ENCODE data around the gene SRR. TPM values are rescaled to one million over a fixed set of nuclear protein-coding genes. Genes with fewer than 3 reads are reported as not detected.

The SRR gene
- total RNA-seq, 1 experiment from 2014 or later, result 65.5 TPM

DNA sequence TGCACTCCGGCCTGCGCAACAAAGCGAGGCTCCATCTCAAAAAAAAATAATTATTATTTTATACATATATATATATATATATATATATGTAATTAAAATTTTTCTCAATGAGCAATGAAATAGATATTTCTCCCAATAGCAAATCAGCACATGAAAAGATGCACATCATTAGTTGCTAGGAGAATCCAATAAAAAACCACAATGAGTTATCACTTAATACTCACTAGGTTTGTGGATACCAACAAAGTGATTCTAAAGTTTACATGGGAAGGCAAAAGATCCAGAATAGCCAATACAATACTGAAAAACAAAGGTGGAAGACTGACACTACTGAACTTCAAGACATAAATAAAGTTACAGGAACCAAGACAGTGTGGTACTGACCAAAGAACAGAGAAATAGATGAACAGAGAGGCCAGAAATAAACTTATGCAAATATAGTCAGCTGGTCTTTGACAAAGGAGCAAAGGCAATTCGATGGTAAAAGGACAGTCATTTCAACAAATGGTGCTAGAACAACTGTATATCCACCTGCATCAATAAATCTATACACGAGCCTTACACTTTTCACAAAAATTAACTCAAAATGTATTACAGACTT, 13.8 kb upstream of the SRR start:
- DNase-seq (ENCODE audit: low read depth), result peak; percentile 23

DNA sequence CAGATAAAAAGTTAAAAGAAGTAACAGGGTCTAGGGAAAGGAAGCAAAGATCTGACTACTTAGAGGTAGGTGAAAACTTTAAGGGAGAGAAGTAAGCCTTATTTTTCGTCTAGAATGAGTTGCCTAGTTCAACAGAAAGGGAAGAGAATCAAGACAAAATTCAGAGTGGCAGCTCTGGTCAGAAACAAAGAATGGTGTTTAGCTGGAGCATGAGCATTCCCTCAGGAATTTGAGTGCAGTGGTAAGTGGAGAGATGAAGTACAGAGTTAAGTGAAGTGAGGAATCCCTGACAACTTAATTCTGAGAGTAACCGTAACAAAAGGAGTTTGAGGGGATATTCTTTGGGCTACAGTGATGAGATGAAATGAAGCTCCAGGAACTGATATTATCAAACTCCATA, 11.7 kb upstream of the SRR start:
- DNase-seq (ENCODE audit: low read depth), result no peak

- no peak for DNase-seq (ENCODE audit: low read depth)
These were observed 8.2 kb upstream of the SRR start for GRCh38 chr17:2295575-2295974.

DNA sequence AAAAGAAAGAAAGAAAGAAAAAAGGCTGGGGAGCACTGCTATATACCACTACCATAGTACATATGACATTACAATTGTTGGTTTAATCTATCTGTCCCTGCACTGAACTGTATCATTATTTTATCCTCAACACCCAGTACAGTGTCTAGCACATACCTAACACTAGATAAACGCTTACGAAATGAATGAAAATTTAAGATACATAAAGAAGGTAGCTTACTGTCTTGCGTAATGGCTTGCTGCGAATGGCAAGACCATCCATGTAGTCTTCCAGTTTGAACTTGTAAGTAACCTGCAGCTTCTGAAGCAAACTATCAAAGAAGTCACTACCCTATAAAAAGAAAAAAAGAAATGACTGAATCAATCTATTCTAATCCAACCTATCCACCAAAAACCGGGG, 6.7 kb upstream of the SRR start:
- no peak for DNase-seq (ENCODE audit: low read depth)

GRCh38 chr17:2299136-2299535, 4.6 kb upstream of the SRR start:
- no peak for DNase-seq (ENCODE audit: low read depth)

DNA sequence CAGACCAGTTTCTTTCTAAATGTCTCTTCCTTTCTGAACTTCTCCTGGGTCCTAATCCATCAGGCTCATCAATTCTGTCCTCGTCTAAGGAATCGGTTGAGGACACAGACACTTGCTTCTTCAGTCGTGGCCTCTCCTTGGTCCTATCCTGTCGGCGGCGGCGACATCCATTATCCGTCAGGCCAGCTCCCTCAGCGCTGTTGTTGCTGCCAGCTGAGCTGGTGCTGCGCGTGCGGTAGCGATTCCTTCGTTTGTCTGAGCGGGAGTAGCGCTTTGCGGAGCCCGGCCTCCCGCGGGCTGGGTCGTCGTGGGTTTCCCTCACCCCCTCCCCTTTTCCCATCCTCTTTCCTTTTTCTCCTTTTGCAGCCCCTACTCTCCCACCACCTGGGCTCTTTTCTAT, 4.0 kb upstream of the SRR start:
- DNase-seq (ENCODE audit: low read depth), result no peak

DNA sequence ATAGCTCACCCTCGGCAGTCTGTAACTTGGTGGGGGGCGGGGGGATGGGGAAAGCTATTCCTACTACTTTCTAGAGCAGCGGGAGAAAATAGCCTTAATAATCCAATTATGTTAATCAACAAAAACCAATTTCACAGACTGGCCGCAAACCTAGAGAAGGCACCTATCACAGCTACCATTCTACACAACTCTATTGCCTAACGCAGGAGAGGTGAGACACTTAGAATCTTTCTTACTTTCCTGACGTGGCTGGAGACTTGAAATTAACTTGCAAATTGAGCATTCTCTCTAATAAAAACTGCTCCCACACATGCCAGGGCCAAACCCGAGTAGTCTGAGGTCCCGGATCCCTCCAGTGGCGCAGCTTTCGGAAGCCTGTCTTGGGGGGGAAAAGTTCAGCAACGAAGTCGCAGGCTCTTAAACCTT, 959 bp upstream of the SRR start:
- no peak for DNase-seq (ENCODE audit: low read depth)

DNA sequence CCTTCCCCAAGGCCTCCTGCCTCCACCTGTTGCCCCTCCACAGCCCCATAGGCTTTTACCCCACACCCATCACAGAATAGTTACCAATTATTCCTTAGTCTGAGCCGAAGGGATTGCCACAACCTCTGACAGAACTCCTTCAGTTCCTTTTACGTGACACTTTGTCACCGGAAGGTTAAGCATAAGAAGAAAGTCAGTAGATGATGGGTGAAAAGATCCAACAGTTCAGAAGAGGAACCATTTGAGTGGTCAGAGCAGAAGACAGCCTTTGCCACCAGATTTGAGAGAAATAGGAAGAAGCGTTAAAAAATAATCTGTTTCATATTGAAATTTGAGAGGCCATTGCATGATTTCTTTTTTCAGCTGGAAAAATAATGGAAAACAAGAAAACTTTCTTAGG, 1.2 kb downstream of the SRR start:
- DNase-seq (ENCODE audit: low read depth), result no peak

DNA sequence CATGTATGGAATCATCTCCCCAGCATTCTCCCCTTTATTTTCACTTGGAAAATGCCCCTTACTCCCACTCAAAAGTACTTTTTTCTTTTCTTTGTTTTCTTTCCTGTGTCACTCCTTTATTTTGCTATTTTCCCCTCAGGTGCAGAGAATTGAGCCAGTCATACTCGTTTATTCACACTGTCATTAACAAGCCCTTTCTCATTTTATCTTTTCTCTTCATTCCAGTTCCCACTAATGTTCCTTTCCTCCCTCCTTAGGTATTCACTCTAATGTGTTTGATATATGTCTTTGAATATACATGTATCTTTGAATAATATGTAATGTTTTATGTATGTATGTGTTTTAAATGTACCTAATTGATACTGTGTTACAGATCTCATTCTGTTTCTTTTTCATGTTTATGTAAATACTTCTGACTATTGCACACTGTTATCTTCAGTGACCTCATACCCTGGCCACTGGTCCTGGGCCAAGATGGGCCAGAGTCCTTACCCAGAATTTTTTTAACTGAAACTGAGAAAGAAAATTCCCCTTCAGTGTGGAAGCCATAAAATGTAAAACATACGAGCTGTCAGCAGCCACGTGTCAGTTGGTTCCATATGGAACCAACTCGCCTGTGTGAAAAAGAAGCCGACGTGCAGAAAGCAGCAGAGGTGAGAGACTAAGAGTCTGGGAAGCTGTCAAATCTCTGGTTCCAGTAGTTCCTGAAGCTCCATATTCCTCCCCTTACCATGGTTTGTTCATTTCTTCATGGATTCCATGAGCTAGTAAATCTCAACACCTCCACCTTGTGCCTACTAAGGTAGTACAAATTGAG, 5.8 kb downstream of the SRR start:
- DNase-seq (ENCODE audit: low read depth), result no peak

- DNase-seq (ENCODE audit: low read depth), result no peak
These were observed 9.0 kb downstream of the SRR start for GRCh38 chr17:2312736-2313135.

DNA sequence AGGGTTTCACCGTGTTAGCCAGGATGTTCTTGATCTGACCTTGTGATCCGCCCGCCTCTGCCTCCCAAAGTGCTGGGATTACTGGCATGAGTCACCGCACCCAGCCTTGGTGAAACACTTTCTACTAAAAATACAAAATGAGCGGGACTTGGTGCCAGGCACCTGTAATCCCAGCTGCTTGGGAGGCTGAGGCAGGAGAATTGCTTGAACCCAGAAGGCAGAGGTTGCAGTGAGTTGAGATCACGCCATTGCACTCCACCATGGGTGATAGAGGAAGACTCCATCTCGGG, 13.1 kb downstream of the SRR start:
- peak; percentile 47 for DNase-seq (ENCODE audit: low read depth)

- DNase-seq (ENCODE audit: low read depth), result no peak
These were observed 14.0 kb downstream of the SRR start for GRCh38 chr17:2317796-2318195.

DNA sequence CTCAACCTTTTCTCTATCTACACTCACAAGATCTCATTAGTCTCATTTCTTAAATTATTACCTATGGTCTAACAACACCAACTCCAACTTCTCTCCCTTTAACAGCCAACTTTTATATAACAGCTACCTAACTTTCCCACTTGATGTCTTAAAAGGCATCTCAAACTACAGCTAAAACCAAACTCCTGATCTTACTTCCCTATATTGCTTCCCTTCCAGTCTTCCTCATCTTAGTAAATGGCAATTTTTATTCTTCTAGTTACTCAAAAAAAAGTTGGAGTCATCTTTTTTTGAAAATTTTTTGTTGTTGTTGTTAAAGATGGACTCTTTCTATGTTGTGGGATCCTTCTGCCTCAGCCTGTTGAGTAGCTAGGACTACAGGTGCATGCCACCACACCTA, 15.3 kb downstream of the SRR start:
- DNase-seq (ENCODE audit: low read depth), result no peak

GRCh38 chr17:2321399-2321798, 17.6 kb downstream of the SRR start:
- DNase-seq (ENCODE audit: low read depth), result no peak

GRCh38 chr17:2323629-2324314, 20.0 kb downstream of the SRR start:
- DNase-seq (ENCODE audit: low read depth), result no peak

- no peak for DNase-seq (ENCODE audit: low read depth)
These were observed 27.6 kb downstream of the SRR start for GRCh38 chr17:2331303-2331702.

DNA sequence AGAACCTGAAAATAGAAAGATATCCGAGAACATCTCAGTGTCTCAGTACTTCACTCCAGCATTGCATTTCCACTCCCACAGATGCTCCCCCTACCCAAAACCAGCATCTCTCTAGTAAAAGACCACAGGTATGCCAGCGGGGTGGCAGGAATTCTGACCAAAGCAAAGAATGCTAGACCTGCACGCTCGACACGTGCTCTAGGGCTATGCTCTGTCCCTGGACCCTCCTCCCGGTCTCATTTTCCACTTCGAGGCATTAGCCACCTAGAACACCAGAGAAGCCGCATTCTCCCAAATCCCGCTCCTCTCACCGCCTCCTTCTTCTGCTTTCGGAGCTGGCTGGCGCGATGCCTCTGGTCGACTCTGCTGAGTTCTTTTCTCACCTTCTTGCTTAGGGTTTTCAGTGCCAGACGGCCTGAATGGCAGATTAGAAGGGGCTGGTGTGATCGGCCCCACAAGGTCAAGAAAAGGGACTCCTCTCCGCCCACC, 32.0 kb downstream of the SRR start:
- DNase-seq (ENCODE audit: low read depth), result peak; percentile 13

DNA sequence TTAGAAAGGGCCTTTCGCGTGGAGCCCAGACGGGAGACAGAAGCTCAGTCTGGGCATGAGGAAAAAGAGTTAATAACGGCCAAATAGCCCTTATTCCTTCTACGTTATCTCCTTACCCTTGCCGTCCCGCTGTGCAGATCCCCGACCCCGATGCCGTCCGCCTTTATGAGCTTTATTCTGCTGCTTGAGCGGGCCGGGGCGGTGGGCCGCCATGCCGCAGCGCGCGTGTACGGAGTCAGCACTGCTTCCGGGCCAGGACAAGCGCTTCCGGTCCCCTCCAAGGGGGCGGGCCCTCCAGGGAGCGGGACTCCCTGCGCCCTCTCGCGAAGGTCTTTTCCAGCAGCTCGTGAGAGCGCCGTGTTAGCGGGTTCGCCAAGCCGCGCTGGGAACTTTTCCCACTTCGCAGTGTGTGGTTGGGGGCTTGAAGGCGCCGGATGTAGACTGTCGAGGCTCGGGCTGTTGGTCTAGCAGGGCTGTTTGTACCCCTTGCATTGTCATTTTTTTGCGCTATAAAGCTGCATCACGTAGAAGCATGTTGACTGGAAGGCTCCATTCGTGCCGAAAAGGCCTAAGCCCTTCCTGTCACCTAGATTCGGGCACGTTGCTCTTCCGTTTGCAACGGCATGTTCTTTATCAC, 32.6 kb downstream of the SRR start, which contains the start of gene TSR1:
Gene TSR1 (minus strand): TSS at position 243 of the 637 bp plus-strand sequence. CDS start 30 bp downstream, at position 213.
- DNase-seq (ENCODE audit: low read depth), result peak; percentile 86

DNA sequence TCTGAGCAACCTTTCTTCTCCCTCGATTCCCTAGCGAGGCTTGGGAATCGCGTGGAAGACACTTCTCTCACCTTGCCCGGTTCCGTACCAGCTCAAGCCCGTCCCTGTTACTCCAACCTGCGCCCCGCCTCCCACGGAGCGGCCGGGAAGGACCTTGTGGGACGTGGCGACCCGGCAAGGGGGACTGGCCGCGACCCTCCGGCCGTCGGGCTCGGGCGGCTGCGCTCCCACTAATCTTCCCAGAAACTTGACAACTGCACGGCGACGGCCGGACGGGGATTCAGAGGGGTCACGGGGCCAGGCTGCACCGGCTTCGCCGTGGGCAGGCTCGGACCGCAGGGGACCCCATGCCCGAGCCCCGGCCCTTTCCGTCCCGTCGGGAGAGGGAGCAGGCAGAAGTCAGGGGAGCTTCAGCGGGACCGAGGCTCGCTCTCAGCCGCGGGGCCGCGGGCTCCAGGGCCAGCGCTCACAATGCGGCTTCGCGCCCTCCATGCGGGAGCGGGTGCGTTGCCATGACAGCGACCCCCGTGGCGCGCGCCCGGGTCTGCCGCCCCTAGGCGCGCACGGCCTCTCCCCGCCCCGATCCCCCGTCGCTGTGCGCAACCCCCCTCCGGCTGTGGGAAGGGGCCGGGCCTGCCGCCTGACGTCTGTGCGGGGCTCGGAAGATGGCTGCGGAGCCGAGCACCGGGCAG, 33.2 kb downstream of the SRR start, which contains the start of gene SGSM2:
Gene SGSM2 (plus strand): TSS at position 650 of the 692 bp plus-strand sequence. CDS start 188 bp downstream, outside the sequence.
- peak; percentile 23 for DNase-seq (ENCODE audit: low read depth)

- peak; percentile 35 for DNase-seq (ENCODE audit: low read depth)
These were observed 34.0 kb downstream of the SRR start for GRCh38 chr17:2337544-2338314.

GRCh38 chr17:2338315-2338657, 34.5 kb downstream of the SRR start:
- no peak for DNase-seq (ENCODE audit: low read depth)
